ENCODE data around the gene NPEPL1. TPM values are rescaled to one million over a fixed set of nuclear protein-coding genes. Genes with fewer than 3 reads are reported as not detected.

NPEPL1 gene
- total RNA-seq, 2 experiments from 2014 or later: 15.4 to 17.1 TPM

GRCh38 chr20:58670102-58670501 lies 22.5 kb upstream of the NPEPL1 start:
- intact Hi-C loops (cut with micrococcal nuclease): no loop called here
- DNase-seq: no peak
- H3K36me3 Mint-ChIP-seq (ENCODE audit: low read depth): peaks cover 50% of the 10 kb centered on the region
- no peak overlapping the region for H3K4me3 Mint-ChIP-seq
- peaks cover 14% of the 10 kb centered on the region for H3K4me1 Mint-ChIP-seq (ENCODE audit: low read depth)
- no peaks in the 10 kb centered on the region for H3K27me3 Mint-ChIP-seq
- ATAC-seq: no peak
- ChIA-PET CTCF (interaction anchor here (0.9 kb wide), 1 partner anchor 23 kb away, joined by 3 read pairs; no protein-coding TSS in a partner anchor), POLR2A (no interaction called here)
- no peak overlapping the region for H3K27ac Mint-ChIP-seq
- TF ChIP-seq CTCF (IDR thresholded peaks at IDR 0.05): no peak
- H3K9me3 Mint-ChIP-seq: no peaks in the 10 kb centered on the region

DNA sequence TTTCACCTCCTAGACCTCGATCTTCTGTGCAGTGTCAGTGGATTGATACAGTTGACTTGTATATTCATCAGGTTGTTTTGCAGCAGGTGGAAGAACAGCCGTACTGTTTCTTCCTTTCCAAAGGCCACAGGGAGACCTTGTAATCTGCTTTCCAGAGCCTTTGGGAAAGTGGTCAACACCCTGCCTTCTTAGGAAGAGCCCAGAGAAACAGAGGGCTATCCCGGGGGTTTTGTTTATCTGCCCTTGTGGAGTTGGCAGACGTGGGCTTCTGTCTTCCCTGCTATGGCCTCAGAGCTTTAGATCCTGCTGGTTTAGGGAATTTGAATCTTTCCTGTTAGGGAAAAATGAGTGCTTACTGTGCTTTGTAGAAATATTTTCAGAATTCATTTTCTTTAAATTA lies 21.9 kb upstream of the NPEPL1 start:
- H3K9me3 Mint-ChIP-seq: no peaks in the 10 kb centered on the region
- H3K4me3 Mint-ChIP-seq: no peak overlapping the region
- H3K4me1 Mint-ChIP-seq (ENCODE audit: low read depth): peaks cover 8% of the 10 kb centered on the region
- peaks cover 54% of the 10 kb centered on the region for H3K36me3 Mint-ChIP-seq (ENCODE audit: low read depth)
- no peak for ATAC-seq
- no peak overlapping the region for H3K27ac Mint-ChIP-seq
- no peaks in the 10 kb centered on the region for H3K27me3 Mint-ChIP-seq
- POLR2A ChIA-PET: no interaction called here
- no peak for TF ChIP-seq CTCF (IDR thresholded peaks at IDR 0.05)
- intact Hi-C loops (cut with micrococcal nuclease): no loop called here
- CTCF ChIA-PET: no interaction called here
- DNase-seq: no peak

DNA sequence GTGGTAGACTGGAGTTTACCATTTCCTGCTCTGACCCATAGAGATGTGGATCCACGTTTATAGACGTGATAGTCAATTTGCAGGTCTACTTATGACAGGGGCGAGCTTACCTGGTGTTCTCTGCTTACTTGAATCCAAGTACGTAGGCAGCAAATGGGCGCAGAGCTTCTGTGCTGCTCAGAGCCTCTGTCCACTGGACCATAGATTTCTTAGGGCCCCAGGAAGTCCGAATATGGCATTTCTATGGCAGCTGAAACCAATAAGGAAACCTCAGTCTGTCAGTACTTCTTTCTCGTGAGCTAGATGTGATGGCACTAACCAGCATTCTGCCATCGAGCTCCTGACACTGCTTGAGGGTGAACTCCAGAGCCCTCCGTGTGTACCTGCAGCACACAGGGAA lies 19.5 kb upstream of the NPEPL1 start:
- ATAC-seq (no peak), DNase-seq (no peak)
- no peaks in the 10 kb centered on the region for H3K27me3 Mint-ChIP-seq
- intact Hi-C loops (cut with micrococcal nuclease): no loop called here
- CTCF ChIA-PET: interaction anchor here (0.7 to 1.3 kb wide), 2 partner anchors 9 to 192 kb away, joined by 4 to 5 read pairs; no protein-coding TSS in a partner anchor
- no peaks in the 10 kb centered on the region for H3K4me1 Mint-ChIP-seq (ENCODE audit: low read depth)
- POLR2A ChIA-PET: interaction anchor here (0.9 kb wide), 1 partner anchor 21 kb away, joined by 4 read pairs; no protein-coding TSS in a partner anchor
- TF ChIP-seq CTCF (IDR thresholded peaks at IDR 0.05): no peak
- no peak overlapping the region for H3K4me3 Mint-ChIP-seq
- peaks cover 53% of the 10 kb centered on the region for H3K36me3 Mint-ChIP-seq (ENCODE audit: low read depth)
- no peaks in the 10 kb centered on the region for H3K9me3 Mint-ChIP-seq
- H3K27ac Mint-ChIP-seq: no peak overlapping the region

GRCh38 chr20:58675146-58675584 lies 17.4 kb upstream of the NPEPL1 start:
- ATAC-seq: no peak
- no peaks in the 10 kb centered on the region for H3K4me1 Mint-ChIP-seq (ENCODE audit: low read depth)
- intact Hi-C loops (cut with micrococcal nuclease): no loop called here
- TF ChIP-seq CTCF (IDR thresholded peaks at IDR 0.05): no peak
- H3K27me3 Mint-ChIP-seq: no peaks in the 10 kb centered on the region
- no peak for DNase-seq
- ChIA-PET CTCF (no interaction called here), POLR2A (no interaction called here)
- no peaks in the 10 kb centered on the region for H3K9me3 Mint-ChIP-seq
- H3K4me3 Mint-ChIP-seq: no peak overlapping the region
- no peak overlapping the region for H3K27ac Mint-ChIP-seq
- H3K36me3 Mint-ChIP-seq (ENCODE audit: low read depth): peaks cover 55% of the 10 kb centered on the region

- CTCF ChIA-PET: no interaction called here
- intact Hi-C loops (cut with micrococcal nuclease): no loop called here
- Mint-ChIP-seq H3K36me3 (ENCODE audit: low read depth) (peaks cover 54% of the 10 kb centered on the region), H3K4me1 (ENCODE audit: low read depth) (no peaks in the 10 kb centered on the region), H3K9me3 (no peaks in the 10 kb centered on the region), H3K4me3 (no peak overlapping the region), H3K27ac (no peak overlapping the region), H3K27me3 (no peaks in the 10 kb centered on the region)
- POLR2A ChIA-PET: no interaction called here
- DNase-seq: no peak
- no peak for TF ChIP-seq CTCF (IDR thresholded peaks at IDR 0.05)
- ATAC-seq: no peak
These were observed 17.0 kb upstream of the NPEPL1 start for GRCh38 chr20:58675641-58676040.
